Panc1 (cell line): ENCODE results near the gene ADPRHL1. TPM values are rescaled to one million over a fixed set of nuclear protein-coding genes. Genes with fewer than 3 reads are reported as not detected.
A peak's percentile ranks its signal among the peaks of the same experiment; 100 is the strongest.

Source experiments
- ATAC-seq: fragments of 200-7000 bp; cut with Tn5 transposase; 2 replicates; pipeline ENCODE4 v1.9.1; 2020; ENCODE audit warnings: mild to moderate bottlenecking, moderate library complexity
- BruUV-seq: library from RNA; stranded (reverse); fragments of 400-500 nt; replicated peaks from 2 replicates; lab custom pipeline; 2021; lab: Mats Ljungman, UMichigan
- CTCF ChIA-PET: fragments of 300-600 bp; sonication (Branson Sonifier 250); formaldehyde crosslinking; loops from one replicate; lab custom pipeline; 2022; ENCODE audit warnings: antibody characterized with exemption; lab: Charles Lee
- POLR2A ChIA-PET: fragments of 300-600 bp; sonication (Branson Sonifier 250); formaldehyde crosslinking; loops from one replicate; lab custom pipeline; 2022; ENCODE audit warnings: antibody characterized with exemption; lab: Charles Lee
- DNase-seq: peaks from one replicate; pipeline ENCODE4 v3.0.0-alpha.2; 2010; ENCODE audit warnings: low read depth, low spot score
- H3K27ac ChIP-seq: 2 replicates; pipeline ENCODE4 v1.5.1; 2011; ENCODE audit warnings: mild to moderate bottlenecking, low read length, inconsistent platforms
- H3K27me3 ChIP-seq: fragments of 200-500 bp; sonication (Bioruptor generic); 2 replicates; pipeline ENCODE4 v1.6.0; 2014; ENCODE audit warnings: low read length, inconsistent platforms; ENCODE audit not compliant: control insufficient read depth, insufficient read depth
- H3K36me3 ChIP-seq: fragments of 200-500 bp; sonication (Bioruptor generic); 2 replicates; pipeline ENCODE4 v1.5.1; 2014; ENCODE audit warnings: inconsistent platforms, mild to moderate bottlenecking, low read length, moderate library complexity; ENCODE audit not compliant: control insufficient read depth, insufficient read depth
- H3K4me1 ChIP-seq: 2 replicates; pipeline ENCODE4 v1.5.1; 2011; ENCODE audit warnings: inconsistent platforms, mild to moderate bottlenecking, low read length, moderate library complexity; ENCODE audit not compliant: control insufficient read depth, insufficient read depth
- H3K4me3 ChIP-seq, 2 experiments: 2 replicates each; pipeline ENCODE4 v1.5.1; 2011 to 2012; ENCODE audit warnings: low read depth in 2 of 2, low read length in 2 of 2, mild to moderate bottlenecking in 2 of 2, inconsistent platforms in 1 of 2, moderate library complexity in 1 of 2
- H3K9me3 ChIP-seq: fragments of 200-500 bp; sonication (Bioruptor generic); 2 replicates; pipeline ENCODE4 v1.5.1; 2014; ENCODE audit warnings: low read depth, mild to moderate bottlenecking, inconsistent platforms, low read length, moderate library complexity; ENCODE audit not compliant: control insufficient read depth, insufficient read depth
- POLR2AphosphoS5 ChIP-seq: IDR thresholded peaks from 2 replicates; pipeline ENCODE4 v1.6.1; 2012; ENCODE audit warnings: mild to moderate bottlenecking, low read depth, low read length, moderate library complexity
- SIN3A ChIP-seq: IDR thresholded peaks from 2 replicates; pipeline ENCODE4 v1.6.1; 2012; ENCODE audit warnings: low read depth, mild to moderate bottlenecking, low read length, moderate library complexity, borderline replicate concordance; ENCODE audit not compliant: insufficient read depth
- TCF7L2 ChIP-seq: IDR thresholded peaks from 2 replicates; pipeline ENCODE4 v1.6.1; 2011; ENCODE audit warnings: mild to moderate bottlenecking, low read depth, low read length, inconsistent platforms
- in situ Hi-C: cut with HindIII; loops from 2 replicates; pipeline ENCODE4 v1.10.0; 2016; ENCODE audit warnings: low sequenced_read_pairs, low pct_unique_long_range_greater_than_20kb
- intact Hi-C: fragments of 100-400 bp; cut with micrococcal nuclease; formaldehyde crosslinking; loops from one replicate; pipeline ENCODE4 v1.10.0; 2022; ENCODE audit not compliant: unreplicated experiment
- total RNA-seq: library from RNA; stranded (reverse); gene quantifications from one replicate; pipeline ENCODE4 v1.2.1, GENCODE V29; 2021; ENCODE audit not compliant: unreplicated experiment
- TF ChIP-seq, protein P1 (sequence below): fragments of 450-650 bp; IDR thresholded peaks from 2 replicates; pipeline ENCODE4 v1.5.1; 2017; ENCODE audit warnings: mild to moderate bottlenecking
- TF ChIP-seq, protein P2 (sequence below), 2 experiments: IDR thresholded peaks; 2 replicates each; pipeline ENCODE4 v1.6.1; 2011 to 2012; ENCODE audit warnings: low read depth in 2 of 2, control low read depth in 1 of 2, low read length in 1 of 2, mild to moderate bottlenecking in 1 of 2, moderate library complexity in 1 of 2; ENCODE audit not compliant: insufficient read depth in 1 of 2

The ADPRHL1 gene
- total RNA-seq, 1 experiment from 2014 or later = 4.8 TPM

DNA sequence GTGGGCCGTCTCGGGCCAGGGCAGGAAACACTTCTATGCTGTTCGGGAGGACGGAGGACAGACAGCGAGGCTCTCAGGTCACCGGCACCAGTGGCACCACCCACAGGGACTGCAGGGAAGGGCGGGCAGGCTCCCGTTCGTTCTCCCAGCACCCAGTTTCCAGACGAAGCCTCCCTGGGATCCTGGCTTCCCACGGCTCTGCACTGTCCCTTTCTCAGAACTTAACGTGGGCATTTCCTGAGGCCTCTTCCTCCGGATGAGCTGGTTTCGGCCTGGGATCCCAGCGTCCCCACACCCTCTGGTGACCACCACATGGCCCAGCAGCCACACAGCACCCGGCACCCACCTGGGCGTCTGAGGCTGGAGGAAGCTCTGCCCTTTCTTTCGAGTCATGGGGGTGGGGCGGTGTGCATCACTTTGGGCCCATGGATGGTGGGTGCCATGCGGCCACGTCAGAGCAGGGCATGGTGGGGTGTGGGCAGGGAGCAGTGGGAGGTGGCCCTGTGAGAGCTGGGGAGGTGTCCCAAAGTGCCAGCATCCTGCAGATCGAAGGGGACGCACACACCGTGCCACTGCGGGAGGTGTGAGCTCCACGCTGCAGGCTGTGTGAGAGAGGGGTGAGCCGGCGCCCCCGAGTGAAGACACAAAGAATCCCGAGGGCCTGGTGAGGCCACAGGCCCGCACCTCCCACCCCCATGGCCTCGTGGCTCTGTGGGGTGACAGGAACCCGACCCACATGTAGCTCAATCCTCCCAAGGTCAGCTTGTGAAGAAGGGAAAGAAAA lies 50.6 kb downstream of the ADPRHL1 start:
- H3K36me3 ChIP-seq = no peaks in the 10 kb centered on the region
- in situ Hi-C loops (no loop called here), intact Hi-C loops (no loop called here)
- ChIA-PET CTCF (no interaction called here), POLR2A (no interaction called here)
- no peak overlapping the region for H3K27ac ChIP-seq
- no TSS peak for BruUV-seq
- no peak overlapping the region for H3K4me3 ChIP-seq
- no peak for DNase-seq
- H3K4me1 ChIP-seq = no peaks in the 10 kb centered on the region; the same call in 1 of the 2 replicates
- no peaks in the 10 kb centered on the region for H3K9me3 ChIP-seq
- TF ChIP-seq SIN3A (no peak), TCF7L2 (no peak), POLR2AphosphoS5 (no peak)
- TF ChIP-seq, protein P1, sequence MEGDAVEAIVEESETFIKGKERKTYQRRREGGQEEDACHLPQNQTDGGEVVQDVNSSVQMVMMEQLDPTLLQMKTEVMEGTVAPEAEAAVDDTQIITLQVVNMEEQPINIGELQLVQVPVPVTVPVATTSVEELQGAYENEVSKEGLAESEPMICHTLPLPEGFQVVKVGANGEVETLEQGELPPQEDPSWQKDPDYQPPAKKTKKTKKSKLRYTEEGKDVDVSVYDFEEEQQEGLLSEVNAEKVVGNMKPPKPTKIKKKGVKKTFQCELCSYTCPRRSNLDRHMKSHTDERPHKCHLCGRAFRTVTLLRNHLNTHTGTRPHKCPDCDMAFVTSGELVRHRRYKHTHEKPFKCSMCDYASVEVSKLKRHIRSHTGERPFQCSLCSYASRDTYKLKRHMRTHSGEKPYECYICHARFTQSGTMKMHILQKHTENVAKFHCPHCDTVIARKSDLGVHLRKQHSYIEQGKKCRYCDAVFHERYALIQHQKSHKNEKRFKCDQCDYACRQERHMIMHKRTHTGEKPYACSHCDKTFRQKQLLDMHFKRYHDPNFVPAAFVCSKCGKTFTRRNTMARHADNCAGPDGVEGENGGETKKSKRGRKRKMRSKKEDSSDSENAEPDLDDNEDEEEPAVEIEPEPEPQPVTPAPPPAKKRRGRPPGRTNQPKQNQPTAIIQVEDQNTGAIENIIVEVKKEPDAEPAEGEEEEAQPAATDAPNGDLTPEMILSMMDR = no peak
- TF ChIP-seq, protein P2, sequence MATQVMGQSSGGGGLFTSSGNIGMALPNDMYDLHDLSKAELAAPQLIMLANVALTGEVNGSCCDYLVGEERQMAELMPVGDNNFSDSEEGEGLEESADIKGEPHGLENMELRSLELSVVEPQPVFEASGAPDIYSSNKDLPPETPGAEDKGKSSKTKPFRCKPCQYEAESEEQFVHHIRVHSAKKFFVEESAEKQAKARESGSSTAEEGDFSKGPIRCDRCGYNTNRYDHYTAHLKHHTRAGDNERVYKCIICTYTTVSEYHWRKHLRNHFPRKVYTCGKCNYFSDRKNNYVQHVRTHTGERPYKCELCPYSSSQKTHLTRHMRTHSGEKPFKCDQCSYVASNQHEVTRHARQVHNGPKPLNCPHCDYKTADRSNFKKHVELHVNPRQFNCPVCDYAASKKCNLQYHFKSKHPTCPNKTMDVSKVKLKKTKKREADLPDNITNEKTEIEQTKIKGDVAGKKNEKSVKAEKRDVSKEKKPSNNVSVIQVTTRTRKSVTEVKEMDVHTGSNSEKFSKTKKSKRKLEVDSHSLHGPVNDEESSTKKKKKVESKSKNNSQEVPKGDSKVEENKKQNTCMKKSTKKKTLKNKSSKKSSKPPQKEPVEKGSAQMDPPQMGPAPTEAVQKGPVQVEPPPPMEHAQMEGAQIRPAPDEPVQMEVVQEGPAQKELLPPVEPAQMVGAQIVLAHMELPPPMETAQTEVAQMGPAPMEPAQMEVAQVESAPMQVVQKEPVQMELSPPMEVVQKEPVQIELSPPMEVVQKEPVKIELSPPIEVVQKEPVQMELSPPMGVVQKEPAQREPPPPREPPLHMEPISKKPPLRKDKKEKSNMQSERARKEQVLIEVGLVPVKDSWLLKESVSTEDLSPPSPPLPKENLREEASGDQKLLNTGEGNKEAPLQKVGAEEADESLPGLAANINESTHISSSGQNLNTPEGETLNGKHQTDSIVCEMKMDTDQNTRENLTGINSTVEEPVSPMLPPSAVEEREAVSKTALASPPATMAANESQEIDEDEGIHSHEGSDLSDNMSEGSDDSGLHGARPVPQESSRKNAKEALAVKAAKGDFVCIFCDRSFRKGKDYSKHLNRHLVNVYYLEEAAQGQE (IDR thresholded peaks at IDR 0.05; ENCODE audit: insufficient read depth in 1 of 2, low read depth in 2 of 2, low read length in 1 of 2) = no peak
- H3K27me3 ChIP-seq = no peaks in the 10 kb centered on the region
- 0 out of 2 replicates have a peak, but pooled peaks have one; percentile 37 for ATAC-seq

DNA sequence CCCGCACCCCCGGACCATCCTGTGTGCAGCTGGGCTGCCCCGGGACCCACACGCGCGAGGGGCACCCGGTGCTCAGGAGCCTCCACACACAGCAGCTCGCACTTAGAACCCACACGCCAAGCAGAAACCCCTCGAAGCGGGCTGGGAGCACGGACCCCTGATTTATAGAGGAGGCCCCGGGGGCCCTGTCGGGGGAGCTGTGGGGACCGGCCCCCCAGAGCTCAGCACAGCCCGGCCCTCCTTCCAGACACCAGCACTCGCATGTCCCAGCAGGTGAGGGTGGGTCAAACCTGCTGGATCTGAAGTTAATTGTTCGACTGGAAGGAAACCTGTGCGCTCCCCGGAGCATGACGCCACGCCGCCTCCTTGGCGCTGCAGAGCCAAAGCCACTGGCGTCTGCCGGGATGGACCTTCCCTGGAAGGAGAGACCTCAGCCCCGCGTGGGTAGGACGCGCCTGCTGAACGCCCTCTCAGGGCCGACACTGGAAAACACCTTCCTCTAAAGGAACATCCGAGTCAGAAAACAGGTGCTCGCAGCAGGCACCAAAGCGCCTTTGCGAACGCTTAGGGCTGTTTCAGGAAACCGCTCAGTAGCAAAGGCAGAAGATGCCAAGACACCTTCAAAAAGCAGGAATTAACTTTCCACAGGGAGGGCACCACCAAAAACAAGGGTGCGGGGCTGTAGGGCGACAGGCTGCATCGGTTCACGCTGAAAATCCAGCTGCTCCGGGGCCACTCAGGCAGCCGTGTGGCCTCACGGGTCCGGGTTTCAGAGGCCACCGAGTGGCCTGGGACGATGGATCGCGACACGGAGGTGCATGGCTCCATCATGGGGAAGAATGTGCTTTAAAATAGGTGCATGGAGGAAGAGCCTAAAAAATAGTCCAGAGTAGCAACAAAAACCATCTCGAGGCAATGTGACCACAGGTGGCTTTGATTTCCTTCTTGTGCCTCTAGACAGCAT lies 51.6 kb downstream of the ADPRHL1 start:
- ATAC-seq = no peak
- BruUV-seq = no TSS peak
- DNase-seq = no peak
- intact Hi-C loops (no loop called here), in situ Hi-C loops (no loop called here)
- TF ChIP-seq, protein P2 (IDR thresholded peaks at IDR 0.05; ENCODE audit: insufficient read depth in 1 of 2, low read depth in 2 of 2, low read length in 1 of 2) = no peak
- H3K9me3 ChIP-seq = no peaks in the 10 kb centered on the region
- H3K4me3 ChIP-seq = no peak overlapping the region
- no peaks in the 10 kb centered on the region; the same call in 1 of the 2 replicates for H3K4me1 ChIP-seq
- H3K36me3 ChIP-seq = no peaks in the 10 kb centered on the region
- CTCF ChIA-PET = no interaction called here
- no peaks in the 10 kb centered on the region for H3K27me3 ChIP-seq
- POLR2A ChIA-PET = no interaction called here
- H3K27ac ChIP-seq = no peak overlapping the region
